IPS-18a (cell line): ENCODE measurements around the gene PM20D1.
"Not testable (repeated sequence)": the region's sequence is repeated elsewhere in the genome, so short reads cannot be mapped to it uniquely, and the experiment has no call there.

Source experiments
- H3K27ac ChIP-seq: one replicate; pipeline ENCODE4 v1.5.1; 2013; ENCODE audit warnings: low read length
- H3K27me3 ChIP-seq: one replicate; pipeline ENCODE4 v1.6.1; 2013; ENCODE audit warnings: mild to moderate bottlenecking, low read length; ENCODE audit not compliant: control insufficient read depth, insufficient read depth
- H3K36me3 ChIP-seq: one replicate; pipeline ENCODE4 v1.6.1; 2013; ENCODE audit warnings: low read depth, low read length; ENCODE audit not compliant: control insufficient read depth
- H3K4me1 ChIP-seq: one replicate; pipeline ENCODE4 v1.6.1; 2013; ENCODE audit warnings: low read depth, low read length; ENCODE audit not compliant: control insufficient read depth
- H3K4me3 ChIP-seq: one replicate; pipeline ENCODE4 v1.5.1; 2013; ENCODE audit warnings: low read length
- H3K9ac ChIP-seq: one replicate; pipeline ENCODE4 v1.6.1; 2013; ENCODE audit warnings: mild to moderate bottlenecking, low read length, moderate library complexity
- H3K9me3 ChIP-seq: one replicate; pipeline ENCODE4 v1.6.1; 2013; ENCODE audit warnings: low read depth, low read length; ENCODE audit not compliant: control insufficient read depth

The PM20D1 gene

GRCh38 chr1:205873148-205873547 lies 23.2 kb upstream of the PM20D1 start:
- H3K4me1 ChIP-seq, H3K9ac ChIP-seq, H3K36me3 ChIP-seq: not testable (repeated sequence)

GRCh38 chr1:205870236-205870635 lies 20.3 kb upstream of the PM20D1 start:
- no peaks in the 10 kb centered on the region for H3K36me3 ChIP-seq
- no peak overlapping the region for H3K9ac ChIP-seq
- H3K27me3 ChIP-seq, result no peaks in the 10 kb centered on the region
- no peak overlapping the region for H3K4me3 ChIP-seq
- peaks cover 10% of the 10 kb centered on the region for H3K4me1 ChIP-seq
- H3K27ac ChIP-seq, result no peak overlapping the region
- H3K9me3 ChIP-seq, result no peaks in the 10 kb centered on the region

More at GRCh38 chr1:205873148-205873547, 23.2 kb upstream of the PM20D1 start:
- H3K27ac ChIP-seq, H3K27me3 ChIP-seq, H3K4me3 ChIP-seq, H3K9me3 ChIP-seq: not testable (repeated sequence)

- H3K9ac ChIP-seq, result no peak overlapping the region
- no peaks in the 10 kb centered on the region for H3K4me1 ChIP-seq
Measured at GRCh38 chr1:205861540-205861939, 11.6 kb upstream of the PM20D1 start.

GRCh38 chr1:205858141-205858961 lies 8.4 kb upstream of the PM20D1 start:
- no peak overlapping the region for H3K4me3 ChIP-seq
- H3K4me1 ChIP-seq, result no peaks in the 10 kb centered on the region
- H3K9ac ChIP-seq, result no peak overlapping the region
- no peaks in the 10 kb centered on the region for H3K9me3 ChIP-seq
- no peaks in the 10 kb centered on the region for H3K36me3 ChIP-seq
- no peak overlapping the region for H3K27ac ChIP-seq
- H3K27me3 ChIP-seq, result no peaks in the 10 kb centered on the region

More at GRCh38 chr1:205861540-205861939, 11.6 kb upstream of the PM20D1 start:
- Histone ChIP-seq H3K27me3 (no peaks in the 10 kb centered on the region), H3K9me3 (no peaks in the 10 kb centered on the region), H3K36me3 (no peaks in the 10 kb centered on the region), H3K27ac (no peak overlapping the region), H3K4me3 (no peak overlapping the region)

GRCh38 chr1:205857501-205857900 lies 7.6 kb upstream of the PM20D1 start:
- H3K27me3 ChIP-seq, H3K9me3 ChIP-seq, H3K36me3 ChIP-seq, H3K9ac ChIP-seq, H3K27ac ChIP-seq, H3K4me1 ChIP-seq, H3K4me3 ChIP-seq: not testable (repeated sequence)

GRCh38 chr1:205856433-205856832 lies 6.5 kb upstream of the PM20D1 start:
- Histone ChIP-seq H3K27me3 (no peaks in the 10 kb centered on the region), H3K4me1 (no peaks in the 10 kb centered on the region), H3K27ac (no peak overlapping the region), H3K4me3 (no peak overlapping the region), H3K36me3 (no peaks in the 10 kb centered on the region), H3K9ac (no peak overlapping the region), H3K9me3 (no peaks in the 10 kb centered on the region)

- H3K4me1 ChIP-seq, result no peaks in the 10 kb centered on the region
- no peak overlapping the region for H3K9ac ChIP-seq
- H3K27me3 ChIP-seq, result no peaks in the 10 kb centered on the region
- H3K4me3 ChIP-seq, result no peak overlapping the region
- H3K36me3 ChIP-seq, result no peaks in the 10 kb centered on the region
- H3K27ac ChIP-seq, result no peak overlapping the region
- H3K9me3 ChIP-seq, result no peaks in the 10 kb centered on the region
Measured at GRCh38 chr1:205852969-205853368, 3.0 kb upstream of the PM20D1 start.

GRCh38 chr1:205851993-205852392 lies 2.1 kb upstream of the PM20D1 start:
- Histone ChIP-seq H3K9me3 (no peaks in the 10 kb centered on the region), H3K9ac (no peak overlapping the region), H3K4me1 (no peaks in the 10 kb centered on the region), H3K36me3 (no peaks in the 10 kb centered on the region), H3K27ac (no peak overlapping the region), H3K4me3 (no peak overlapping the region), H3K27me3 (no peaks in the 10 kb centered on the region)

- H3K9me3 ChIP-seq, result no peaks in the 10 kb centered on the region
- H3K27me3 ChIP-seq, result no peaks in the 10 kb centered on the region
- H3K9ac ChIP-seq, result no peak overlapping the region
- no peak overlapping the region for H3K4me3 ChIP-seq
- H3K36me3 ChIP-seq, result no peaks in the 10 kb centered on the region
- H3K4me1 ChIP-seq, result peaks cover 7% of the 10 kb centered on the region
- H3K27ac ChIP-seq, result no peak overlapping the region
Measured at GRCh38 chr1:205843036-205843859, 6.7 kb downstream of the PM20D1 start.

- no peaks in the 10 kb centered on the region for H3K27me3 ChIP-seq
- no peak overlapping the region for H3K4me3 ChIP-seq
- H3K4me1 ChIP-seq, result peaks cover 7% of the 10 kb centered on the region
- H3K27ac ChIP-seq, result no peak overlapping the region
- no peaks in the 10 kb centered on the region for H3K9me3 ChIP-seq
- no peaks in the 10 kb centered on the region for H3K36me3 ChIP-seq
- no peak overlapping the region for H3K9ac ChIP-seq
Measured at GRCh38 chr1:205842229-205842628, 7.7 kb downstream of the PM20D1 start.

- Histone ChIP-seq H3K4me3 (no peak overlapping the region), H3K27ac (no peak overlapping the region), H3K9ac (no peak overlapping the region), H3K36me3 (no peaks in the 10 kb centered on the region), H3K27me3 (no peaks in the 10 kb centered on the region), H3K4me1 (peaks cover 7% of the 10 kb centered on the region), H3K9me3 (no peaks in the 10 kb centered on the region)
Measured at GRCh38 chr1:205840146-205840923, 9.6 kb downstream of the PM20D1 start.
